GM12892 (cell line): ENCODE measurements around the gene SCPEP1.

ENCODE experiments used
- POLR2A ChIP-seq: IDR thresholded peaks from 2 replicates; pipeline ENCODE4 v1.6.1; 2011; ENCODE audit warnings: low read depth, low read length, control low read depth
- POLR2AphosphoS5 ChIP-seq: IDR thresholded peaks from 2 replicates; pipeline ENCODE4 v1.6.1; 2011; ENCODE audit warnings: low read depth, low read length, control low read depth
- TAF1 ChIP-seq: IDR thresholded peaks from 2 replicates; pipeline ENCODE4 v1.6.1; 2011; ENCODE audit warnings: low read depth, mild to moderate bottlenecking, control low read depth, low read length, borderline replicate concordance

- no peak for TF ChIP-seq TAF1
- TF ChIP-seq POLR2AphosphoS5: no peak
- no peak for TF ChIP-seq POLR2A
Observed at GRCh38 chr17:57006040-57006439, 28.1 kb downstream of the SCPEP1 start.
